Keratinocyte (primary cell): ENCODE results near the gene APBB2.

Experiments used
- CTCF ChIP-seq, 3 experiments: IDR thresholded peaks in 1 of 3; conservative IDR thresholded peaks in 1 of 3; optimal IDR thresholded peaks in 1 of 3; 2 replicates in 2 of 3; 3 replicates in 1 of 3; pipeline versions ENCODE3 to v1.5.1; 2011; ENCODE audit warnings: low read length in 3 of 3, mild to moderate bottlenecking in 3 of 3, moderate library complexity in 2 of 3, control low read depth in 1 of 3, inconsistent platforms in 1 of 3; ENCODE audit not compliant: insufficient read depth in 2 of 3; ENCODE audit errors: extremely low read depth in 1 of 3
- EZH2 ChIP-seq: IDR thresholded peaks from one replicate; pipeline ENCODE4 v1.6.1; 2012; ENCODE audit warnings: inconsistent platforms, mild to moderate bottlenecking, low read length, moderate library complexity

DNA sequence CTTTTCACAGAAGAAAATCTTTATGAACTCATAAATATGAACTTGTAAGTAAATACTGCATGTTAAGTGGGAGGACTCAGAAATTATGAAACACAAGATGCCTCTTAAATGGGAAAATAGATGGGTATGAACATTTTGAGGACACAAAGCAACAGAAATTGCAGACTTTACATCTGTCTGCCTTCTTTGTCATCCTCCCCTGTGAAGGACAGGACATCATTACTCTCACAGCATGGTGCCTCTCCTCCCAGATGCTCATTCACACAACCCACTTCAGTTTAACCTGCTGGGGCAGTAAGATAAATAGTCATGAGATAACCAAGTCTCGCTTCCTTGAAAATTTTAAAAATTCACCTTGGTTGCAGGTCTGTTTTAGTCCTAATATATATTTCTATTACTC lies 144.5 kb downstream of the APBB2 start:
- TF ChIP-seq CTCF (optimal IDR thresholded peaks at IDR 0.05 in 1 of 3, IDR thresholded peaks at IDR 0.05 in 1 of 3, conservative IDR thresholded peaks at IDR 0.05 in 1 of 3; ENCODE audit: extremely low read depth in 1 of 3, insufficient read depth in 2 of 3, low read length in 3 of 3) (no peak), EZH2 (no peak)
